Naive thymus-derived CD8-positive, alpha-beta T cell (primary cell): ENCODE measurements around the gene PDZD7. TPM values are rescaled to one million over a fixed set of nuclear protein-coding genes. Genes with fewer than 3 reads are reported as not detected.

Source experiments
- ATAC-seq, 2 donors: fragments of 150-1000 bp; cut with Tn5 transposase in 1 of 2; sonication (Bioruptor Pico), chemical (Tn5 transposase) in 1 of 2; 1 replicate in 1 of 2; 2 replicates in 1 of 2; pipeline ENCODE4 v1.10.0; 2021; ENCODE audit warnings: mild to moderate bottlenecking in 2 of 2, moderate library complexity in 2 of 2
- POLR2A ChIA-PET: fragments of 350-600 bp; sonication (Branson Sonifier 250); formaldehyde crosslinking; loops from one replicate; lab custom pipeline; 2021; ENCODE audit warnings: antibody characterized with exemption; lab: Charles Lee
- DNase-seq, 10 donors: peaks; one replicate each; pipeline versions ENCODE4 v3.0.0 to v3.0.0-alpha.2; 2020 to 2022
- H3K27ac Mint-ChIP-seq, 10 donors: one replicate each; pipeline ENCODE4 v1.8.0; 2020 to 2022; ENCODE audit warnings: mild to moderate bottlenecking in 10 of 10, mixed read lengths in 10 of 10, moderate library complexity in 4 of 10, inconsistent platforms in 1 of 10
- H3K27me3 Mint-ChIP-seq, 5 donors: one replicate each; pipeline ENCODE4 v1.8.0; 2021 to 2022; ENCODE audit warnings: mixed read lengths in 5 of 5
- H3K36me3 Mint-ChIP-seq, 3 donors: one replicate each; pipeline ENCODE4 v1.8.0; 2020 to 2022; ENCODE audit warnings: mixed read lengths in 3 of 3, mild to moderate bottlenecking in 2 of 3, inconsistent platforms in 1 of 3
- H3K4me1 Mint-ChIP-seq, 4 donors: one replicate each; pipeline ENCODE4 v1.8.0; 2021 to 2022; ENCODE audit warnings: mixed read lengths in 4 of 4
- H3K4me3 Mint-ChIP-seq, 10 donors: one replicate each; pipeline ENCODE4 v1.8.0; 2020 to 2022; ENCODE audit warnings: mild to moderate bottlenecking in 10 of 10, mixed read lengths in 10 of 10, moderate library complexity in 6 of 10, inconsistent platforms in 1 of 10
- H3K9me3 Mint-ChIP-seq, 9 donors: one replicate each; pipeline ENCODE4 v1.8.0; 2020 to 2022; ENCODE audit warnings: mixed read lengths in 9 of 9, mild to moderate bottlenecking in 3 of 9, inconsistent platforms in 1 of 9, moderate library complexity in 1 of 9
- polyA plus RNA-seq, 3 donors: library from polyadenylated mRNA; unstranded; fragments of 300-500 nt; fragmentation: Illumina TruSeq; gene quantifications; one replicate each; pipeline ENCODE4 v1.2.3, GENCODE V29; 2021
- total RNA-seq, 8 experiments: library from RNA in 2 of 8; stranded (reverse) in 2 of 8; gene quantifications; one replicate each; pipeline ENCODE4 v1.2.3 and lab custom pipeline; 2021 to 2026

PDZD7 gene
- total and polyA plus RNA-seq, 5 experiments from 2014 or later: 0.39 to 1.4 (median 1.1) TPM

DNA sequence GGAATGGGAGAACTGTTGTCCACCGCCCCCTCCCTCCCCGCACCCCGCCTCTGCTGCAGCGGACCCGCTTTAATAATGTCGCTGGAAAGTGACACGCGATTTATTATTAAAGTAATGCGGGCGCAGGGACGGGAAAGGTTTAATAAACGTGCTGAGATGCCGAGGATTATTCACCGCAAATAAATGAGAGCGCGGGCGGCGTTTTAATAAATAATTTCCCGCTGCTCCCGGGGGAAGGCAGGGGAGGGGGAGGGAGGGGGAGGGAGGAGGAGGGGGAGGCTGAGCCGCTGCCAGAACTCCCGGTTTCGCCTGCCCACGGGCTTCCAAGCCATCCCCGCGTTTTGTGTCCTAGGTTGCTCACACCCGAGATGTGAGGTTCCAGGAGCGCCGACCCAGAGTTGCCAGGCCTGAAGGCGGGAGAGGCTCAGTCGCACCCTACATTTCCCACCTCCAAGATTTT, 36.0 kb upstream of the PDZD7 start:
- H3K27ac Mint-ChIP-seq: no peak overlapping the region
- no peak for DNase-seq
- POLR2A ChIA-PET: interaction anchor here (0.9 kb wide), 1 partner anchor 24 kb away, joined by 4 read pairs; no protein-coding TSS in a partner anchor

DNA sequence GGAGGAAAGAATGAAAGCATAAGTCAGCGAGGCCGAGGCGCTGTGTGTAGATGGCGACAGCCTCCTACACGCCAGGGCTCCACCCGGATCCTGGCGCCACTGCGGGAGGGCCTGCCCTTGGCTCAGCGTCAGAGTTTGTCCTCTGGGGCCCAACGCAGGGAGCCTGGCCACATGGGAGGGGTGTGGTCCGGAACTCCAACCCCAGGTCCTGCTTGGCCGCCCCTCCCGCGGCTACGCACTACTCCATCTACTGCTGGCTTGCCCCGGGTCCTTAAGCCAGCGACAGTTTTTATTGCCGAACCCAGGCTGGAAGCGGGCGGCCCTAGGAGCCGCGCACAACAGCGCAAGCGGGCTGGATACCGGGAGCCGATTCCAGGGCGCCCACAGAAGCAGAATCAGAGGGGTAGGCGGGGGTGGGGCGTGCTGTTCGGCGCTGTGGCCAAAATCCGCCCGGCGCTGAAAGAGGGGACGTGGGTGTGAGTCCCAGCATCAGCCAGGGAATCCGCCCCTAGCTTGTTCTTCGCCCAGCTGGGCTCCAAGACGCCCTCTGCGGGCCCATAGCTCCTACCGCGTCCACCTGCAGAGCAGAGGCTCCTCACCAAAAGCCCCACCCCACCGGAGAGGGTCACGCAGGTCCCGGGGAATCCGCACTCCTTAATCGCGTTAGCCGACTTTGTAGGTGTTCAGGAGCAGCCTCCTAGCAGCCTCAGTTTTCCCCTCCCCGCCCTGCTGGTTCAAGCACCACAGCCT, 35.4 kb upstream of the PDZD7 start:
- ATAC-seq (peak; percentile 57 to 58), DNase-seq (peak in 7 of 10 donors; percentile 29 to 70 (median 37))
- Mint-ChIP-seq H3K4me1 (peaks cover 14 to 47% (median 37%) of the 10 kb centered on the region in 4 donors), H3K27ac (no peak overlapping the region), H3K4me3 (peak overlapping the region; percentile 50 to 91 (median 76)), H3K36me3 (no peaks in the 10 kb centered on the region), H3K27me3 (peaks cover 15 to 46% (median 26%) of the 10 kb centered on the region in 5 donors), H3K9me3 (no peaks in the 10 kb centered on the region)
- POLR2A ChIA-PET: interaction anchor here (0.9 kb wide), 1 partner anchor 23 kb away, joined by 4 read pairs; no protein-coding TSS in a partner anchor

More for the DNA sequence above, 36.0 kb upstream of the PDZD7 start:
- no peak for ATAC-seq
- Mint-ChIP-seq H3K4me3 (peak overlapping the region; percentile 86 to 95 (median 90)), H3K9me3 (no peaks in the 10 kb centered on the region), H3K4me1 (peaks cover 11 to 48% (median 32%) of the 10 kb centered on the region in 4 donors), H3K27me3 (peaks cover 18 to 52% (median 31%) of the 10 kb centered on the region in 5 donors), H3K36me3 (no peaks in the 10 kb centered on the region)

- no peaks in the 10 kb centered on the region for H3K36me3 Mint-ChIP-seq
- DNase-seq: no peak
- H3K9me3 Mint-ChIP-seq: no peaks in the 10 kb centered on the region
- no peak overlapping the region for H3K27ac Mint-ChIP-seq
- POLR2A ChIA-PET: interaction anchor here (0.5 kb wide), 1 partner anchor 101 kb away, joined by 3 read pairs; no protein-coding TSS in a partner anchor
- ATAC-seq: no peak
- H3K4me3 Mint-ChIP-seq: peak overlapping the region; percentile 22 to 91 (median 73)
- H3K27me3 Mint-ChIP-seq: peaks cover 15 to 43% (median 26%) of the 10 kb centered on the region in 5 donors
- peaks cover 16 to 46% (median 40%) of the 10 kb centered on the region in 4 donors for H3K4me1 Mint-ChIP-seq
Observed at GRCh38 chr10:101065481-101066145, 34.7 kb upstream of the PDZD7 start.

DNA sequence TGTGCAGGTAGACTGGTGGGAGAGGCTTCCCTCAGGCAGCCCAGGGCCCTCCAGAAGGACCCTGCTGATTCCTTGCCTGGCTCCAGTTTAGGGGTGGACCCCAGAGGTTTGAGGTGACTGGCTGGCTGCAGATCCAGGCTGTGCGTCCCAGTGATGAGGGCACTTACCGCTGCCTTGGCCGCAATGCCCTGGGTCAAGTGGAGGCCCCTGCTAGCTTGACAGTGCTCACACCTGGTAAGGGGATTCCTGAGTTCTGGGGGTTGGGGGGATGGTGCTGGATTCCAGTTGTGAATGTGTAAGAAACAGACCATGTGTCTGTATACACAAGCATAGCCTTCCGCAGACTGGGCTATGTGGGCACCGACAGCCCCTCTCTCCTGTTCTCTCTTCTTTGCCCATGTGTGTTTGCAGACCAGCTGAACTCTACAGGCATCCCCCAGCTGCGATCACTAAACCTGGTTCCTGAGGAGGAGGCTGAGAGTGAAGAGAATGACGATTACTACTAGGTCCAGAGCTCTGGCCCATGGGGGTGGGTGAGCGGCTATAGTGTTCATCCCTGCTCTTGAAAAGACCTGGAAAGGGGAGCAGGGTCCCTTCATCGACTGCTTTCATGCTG, 33.6 kb upstream of the PDZD7 start:
- no peak for ATAC-seq
- peaks cover 15 to 43% (median 26%) of the 10 kb centered on the region in 5 donors for H3K27me3 Mint-ChIP-seq
- peak overlapping the region in 2 of 10 donors; percentile 22 to 31 for H3K4me3 Mint-ChIP-seq
- no peaks in the 10 kb centered on the region for H3K36me3 Mint-ChIP-seq
- H3K27ac Mint-ChIP-seq: peak overlapping the region in 1 of 10 donors; percentile 60
- POLR2A ChIA-PET: interaction anchor here (1.7 kb wide), 1 partner anchor 33 kb away, joined by 6 read pairs; the partner anchor contains the start of genes PDZD7 and SFXN3
- H3K9me3 Mint-ChIP-seq: no peaks in the 10 kb centered on the region
- peaks cover 19 to 56% (median 47%) of the 10 kb centered on the region in 4 donors for H3K4me1 Mint-ChIP-seq
- DNase-seq: no peak

DNA sequence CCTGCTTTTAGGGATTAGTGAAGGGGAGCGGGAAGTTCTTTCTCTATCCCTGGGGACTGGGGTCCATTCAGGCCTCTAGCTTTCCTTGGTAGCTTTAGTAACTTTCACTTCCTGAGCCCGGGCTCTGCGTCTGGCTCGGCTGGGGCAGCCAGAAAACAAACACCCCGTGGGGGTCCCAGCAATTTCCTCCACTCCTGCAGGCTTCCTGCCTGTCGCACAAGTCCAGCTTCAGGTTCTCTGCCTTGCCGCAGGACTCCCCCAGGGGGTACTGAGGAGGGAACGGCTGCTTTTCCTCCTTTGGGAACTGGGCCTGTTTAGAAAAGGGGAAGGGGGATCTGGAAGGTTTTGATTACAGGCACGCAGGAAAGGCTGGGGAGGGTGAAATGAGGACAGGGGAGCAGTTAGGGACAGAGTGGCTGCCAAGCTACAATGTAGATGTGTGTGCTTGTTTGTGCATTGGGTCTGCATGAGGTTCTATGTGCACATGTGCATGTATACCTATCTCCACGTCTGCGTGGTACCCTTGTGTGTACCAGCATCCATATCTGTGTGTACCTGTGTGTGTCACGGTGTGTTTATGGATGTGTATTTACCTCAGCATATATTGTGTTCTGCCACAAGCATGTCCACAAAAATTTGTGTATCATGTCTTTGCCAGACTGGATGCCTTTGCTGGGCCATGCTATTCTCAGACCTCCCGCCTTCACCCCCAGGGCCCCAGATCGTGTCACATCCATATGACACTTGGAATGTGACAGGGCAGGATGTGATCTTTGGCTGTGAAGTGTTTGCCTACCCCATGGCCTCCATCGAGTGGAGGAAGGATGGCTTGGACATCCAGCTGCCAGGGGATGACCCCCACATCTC, 32.9 kb upstream of the PDZD7 start:
- Mint-ChIP-seq H3K36me3 (no peaks in the 10 kb centered on the region), H3K4me1 (peaks cover 19 to 57% (median 47%) of the 10 kb centered on the region in 4 donors), H3K27me3 (peaks cover 15 to 43% (median 26%) of the 10 kb centered on the region in 5 donors), H3K27ac (no peak overlapping the region), H3K9me3 (no peaks in the 10 kb centered on the region), H3K4me3 (peak overlapping the region; percentile 6 to 94 (median 46))
- POLR2A ChIA-PET: interaction anchor here (0.7 to 1.7 kb wide), 3 partner anchors 21 to 79 kb away, joined by 3 to 6 read pairs (median 4); partner anchors contain the start of genes PDZD7 and SFXN3
- ATAC-seq: no peak
- DNase-seq: no peak

DNA sequence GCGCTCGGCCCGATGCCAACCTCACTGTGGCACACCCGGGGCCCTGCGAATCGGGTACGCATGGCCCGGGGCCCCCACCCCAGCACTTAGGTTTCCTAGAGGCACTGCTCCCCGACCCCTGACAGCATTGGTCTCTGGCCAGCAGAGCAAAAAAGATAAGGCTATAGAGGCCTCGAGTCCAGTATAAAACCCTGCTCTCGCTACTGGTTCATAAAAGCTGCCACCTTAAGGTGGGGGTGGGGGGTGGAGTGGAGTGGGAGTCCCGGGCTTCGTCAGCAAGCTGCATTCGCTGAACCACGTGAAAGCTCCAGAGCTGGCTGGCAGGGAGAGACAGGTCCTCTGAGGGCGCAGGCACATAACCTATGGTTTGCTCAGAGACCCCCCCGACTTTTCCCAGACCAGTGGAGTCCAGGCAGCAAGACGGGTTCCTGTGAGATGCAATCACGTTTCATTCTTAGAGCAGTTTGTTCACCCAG, 32.2 kb upstream of the PDZD7 start:
- Mint-ChIP-seq H3K36me3 (no peaks in the 10 kb centered on the region), H3K4me3 (peak overlapping the region in 7 of 10 donors; percentile 6 to 94 (median 48)), H3K27ac (no peak overlapping the region), H3K4me1 (peaks cover 19 to 57% (median 47%) of the 10 kb centered on the region in 4 donors), H3K27me3 (peaks cover 15 to 43% (median 26%) of the 10 kb centered on the region in 5 donors), H3K9me3 (no peaks in the 10 kb centered on the region)
- POLR2A ChIA-PET: interaction anchor here (0.5 to 1.7 kb wide), 4 partner anchors 8 to 79 kb away, joined by 3 to 6 read pairs (median 4); partner anchors contain the start of genes PDZD7 and SFXN3
- ATAC-seq (no peak), DNase-seq (no peak)

DNA sequence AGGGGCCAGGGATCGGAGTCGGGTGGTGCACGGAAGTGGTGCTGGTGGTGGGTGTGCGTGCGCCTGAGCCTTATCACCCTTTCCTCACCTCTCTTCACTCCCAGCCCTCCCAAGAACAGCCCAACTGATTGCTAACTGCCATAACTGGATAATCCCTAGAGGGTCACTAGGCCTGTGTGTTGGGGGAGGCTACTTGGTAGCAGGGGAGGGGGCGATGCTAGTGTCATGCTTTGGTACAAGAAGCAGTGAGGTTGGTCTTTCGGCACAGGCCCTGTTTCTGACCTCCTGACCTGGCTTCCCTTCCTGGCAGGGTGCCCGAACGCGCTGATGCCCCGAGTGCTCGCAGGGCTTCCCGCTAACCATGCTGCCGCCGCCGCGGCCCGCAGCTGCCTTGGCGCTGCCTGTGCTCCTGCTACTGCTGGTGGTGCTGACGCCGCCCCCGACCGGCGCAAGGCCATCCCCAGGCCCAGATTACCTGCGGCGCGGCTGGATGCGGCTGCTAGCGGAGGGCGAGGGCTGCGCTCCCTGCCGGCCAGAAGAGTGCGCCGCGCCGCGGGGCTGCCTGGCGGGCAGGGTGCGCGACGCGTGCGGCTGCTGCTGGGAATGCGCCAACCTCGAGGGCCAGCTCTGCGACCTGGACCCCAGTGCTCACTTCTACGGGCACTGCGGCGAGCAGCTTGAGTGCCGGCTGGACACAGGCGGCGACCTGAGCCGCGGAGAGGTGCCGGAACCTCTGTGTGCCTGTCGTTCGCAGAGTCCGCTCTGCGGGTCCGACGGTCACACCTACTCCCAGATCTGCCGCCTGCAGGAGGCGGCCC, 31.5 kb upstream of the PDZD7 start:
- peak overlapping the region in 1 of 10 donors; percentile 46 for H3K27ac Mint-ChIP-seq
- no peaks in the 10 kb centered on the region for H3K9me3 Mint-ChIP-seq
- peak overlapping the region; percentile 58 to 94 (median 76) for H3K4me3 Mint-ChIP-seq
- peaks cover 15 to 39% (median 26%) of the 10 kb centered on the region in 5 donors for H3K27me3 Mint-ChIP-seq
- peak in 8 of 10 donors; percentile 23 to 51 (median 44) for DNase-seq
- peaks cover 19 to 53% (median 43%) of the 10 kb centered on the region in 4 donors for H3K4me1 Mint-ChIP-seq
- no peaks in the 10 kb centered on the region for H3K36me3 Mint-ChIP-seq
- POLR2A ChIA-PET: interaction anchor here (0.5 to 3.1 kb wide), 9 partner anchors 9 to 1616 kb away, joined by 3 to 38 read pairs (median 4); partner anchors contain the start of genes PDZD7 and SFXN3
- peak; percentile 34 to 43 for ATAC-seq

DNA sequence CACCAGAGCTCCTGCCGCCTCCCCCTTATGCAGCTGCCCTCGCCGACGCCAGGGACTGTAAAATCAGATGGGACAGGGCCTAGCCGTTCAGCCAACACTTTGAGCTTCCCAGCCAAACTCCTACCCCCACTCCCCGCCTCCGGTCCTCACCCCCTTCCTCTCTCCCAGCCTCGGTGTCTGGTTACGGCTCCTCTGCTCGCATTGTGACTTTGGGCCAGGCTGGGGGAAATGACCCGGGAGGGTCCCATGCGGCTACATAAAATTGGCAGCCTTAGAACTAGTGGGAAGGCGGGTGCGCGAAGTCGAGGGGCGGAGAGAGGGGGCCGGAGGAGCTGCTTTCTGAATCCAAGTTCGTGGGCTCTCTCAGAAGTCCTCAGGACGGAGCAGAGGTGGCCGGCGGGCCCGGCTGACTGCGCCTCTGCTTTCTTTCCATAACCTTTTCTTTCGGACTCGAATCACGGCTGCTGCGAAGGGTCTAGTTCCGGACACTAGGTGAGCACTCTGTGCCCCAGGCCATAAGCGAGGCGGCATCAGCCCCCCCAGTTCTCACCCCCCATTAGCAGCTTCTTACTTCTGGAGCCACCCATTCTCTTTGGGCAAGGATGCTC, 30.8 kb upstream of the PDZD7 start, which contains the start of gene KAZALD1:
KAZALD1 (plus strand) TSS at position 366 of the 608 bp plus-strand sequence. CDS start 604 bp downstream, outside the sequence.
- Mint-ChIP-seq H3K27me3 (peaks cover 15 to 38% (median 26%) of the 10 kb centered on the region in 5 donors), H3K9me3 (no peaks in the 10 kb centered on the region), H3K4me3 (peak within 1 kb of the TSS; percentile 92 to 99 (median 96)), H3K4me1 (peaks cover 18 to 48% (median 40%) of the 10 kb centered on the region in 4 donors), H3K36me3 (no peaks in the 10 kb centered on the region), H3K27ac (peak within 1 kb of the TSS; percentile 83 to 99 (median 94))
- peak in 1 of 10 donors; percentile 47 for DNase-seq
- no peak for ATAC-seq
- POLR2A ChIA-PET: interaction anchor here (0.6 to 3.1 kb wide), 9 partner anchors 9 to 1616 kb away, joined by 3 to 38 read pairs (median 3); partner anchors contain the start of genes PDZD7 and SFXN3

GRCh38 chr10:101060951-101061623, 30.2 kb upstream of the PDZD7 start:
- H3K4me1 Mint-ChIP-seq: peaks cover 15 to 43% (median 35%) of the 10 kb centered on the region in 4 donors
- POLR2A ChIA-PET: interaction anchor here (0.7 to 3.1 kb wide), 7 partner anchors 9 to 81 kb away, joined by 3 to 38 read pairs (median 3); no protein-coding TSS in a partner anchor
- DNase-seq: peak in 7 of 10 donors; percentile 33 to 95 (median 87)
- no peaks in the 10 kb centered on the region for H3K36me3 Mint-ChIP-seq
- peaks cover 15 to 32% (median 25%) of the 10 kb centered on the region in 5 donors for H3K27me3 Mint-ChIP-seq
- H3K4me3 Mint-ChIP-seq: peak overlapping the region; percentile 92 to 99 (median 96)
- peak; percentile 69 to 70 for ATAC-seq
- peak overlapping the region; percentile 83 to 99 (median 94) for H3K27ac Mint-ChIP-seq
- no peaks in the 10 kb centered on the region for H3K9me3 Mint-ChIP-seq
